Aorta (tissue), 5 donors: ENCODE measurements around the gene RER1. TPM values are rescaled to one million over a fixed set of nuclear protein-coding genes. Genes with fewer than 3 reads are reported as not detected.

Experiments
- ATAC-seq: fragments of 200-7000 bp; cut with Tn5 transposase; one replicate; pipeline ENCODE4 v1.9.1; 2022; ENCODE audit warnings: moderate library complexity; ENCODE audit not compliant: low FRiP score
- DNase-seq, 2 donors: peaks; one replicate each; pipeline ENCODE4 v3.0.0-alpha.2; 2020
- H3K27ac ChIP-seq, 2 donors: one replicate each; pipeline ENCODE4 v1.5.1; 2013; ENCODE audit warnings: low read length in 2 of 2, mild to moderate bottlenecking in 2 of 2, moderate library complexity in 2 of 2, control low read depth in 1 of 2, inconsistent platforms in 1 of 2, low read depth in 1 of 2
- H3K27me3 ChIP-seq, 2 donors: one replicate each; pipeline ENCODE4 v1.6.1; 2013; ENCODE audit warnings: control low read depth in 1 of 2, low read length in 1 of 2, mild to moderate bottlenecking in 1 of 2, moderate library complexity in 1 of 2; ENCODE audit not compliant: insufficient read depth in 2 of 2, control insufficient read depth in 1 of 2
- H3K36me3 ChIP-seq, 2 donors: one replicate each; pipeline ENCODE4 v1.6.1; 2013; ENCODE audit warnings: control low read depth in 1 of 2, low read length in 1 of 2, mild to moderate bottlenecking in 1 of 2; ENCODE audit not compliant: insufficient read depth in 2 of 2, control insufficient read depth in 1 of 2
- H3K4me1 ChIP-seq, 2 donors: one replicate each; pipeline ENCODE4 v1.6.1; 2013; ENCODE audit warnings: low read length in 2 of 2, control low read depth in 1 of 2, mild to moderate bottlenecking in 1 of 2, moderate library complexity in 1 of 2; ENCODE audit not compliant: insufficient read depth in 2 of 2, control insufficient read depth in 1 of 2
- H3K4me3 ChIP-seq, 2 donors: one replicate each; pipeline ENCODE4 v1.5.1; 2013; ENCODE audit warnings: low read length in 2 of 2, control low read depth in 1 of 2, mild to moderate bottlenecking in 1 of 2
- H3K9me3 ChIP-seq: one replicate; pipeline ENCODE4 v1.6.1; 2013; ENCODE audit warnings: mild to moderate bottlenecking, low read length; ENCODE audit not compliant: control insufficient read depth
- WGBS, 2 donors: extraction: QIAGEN DNeasy Blood & Tissue Kit; methylation state at CpG; one replicate each; pipeline ENCODE4 v1.1.7; 2013; 5-methylcytosine and 5-hydroxymethylcytosine counted together
- intact Hi-C, 2 donors: fragments of 100-400 bp; cut with DNase I; formaldehyde crosslinking; loops; one replicate each; pipeline versions ENCODE4 v1.14.2 to v1.15.0; 2022
- polyA plus RNA-seq, 2 donors: library from polyadenylated mRNA; stranded (reverse); fragments of 200-250 nt; gene quantifications; one replicate each; pipeline ENCODE4 v1.2.3, GENCODE V29; 2013
- total RNA-seq, 2 donors: library from RNA; stranded (reverse); fragmentation: NEBNext Ultra II Directional; extraction: Animal tissue kit (Norgen Biotek cat#: 25700); gene quantifications; one replicate each; pipeline ENCODE4 v1.2.1, GENCODE V29; 2021
- donor health status: healthy with polysubstance abuse.
- donor health status: Bipolar disorder and iron deficiency.
- donor health status: DM: no; HTN: no; CAD: no.
- donor health status: DM: no; HTN: no; CAD: no.
- donor health status: DM: yes; HTN: yes; CAD: no.

The RER1 gene
- total and polyA plus RNA-seq, 4 donors, result 41.1 to 99.8 (median 83.4) TPM

GRCh38 chr1:2384941-2385481, 6.6 kb upstream of the RER1 start:
- DNase-seq, result peak; percentile 45 to 71
- WGBS, 2 donors, result 63 to 76% methylated on average over 41 of the region's 41 CpGs
- intact Hi-C loops, result loop anchor here (5.0 kb wide), 2 partner anchors 63 to 73 kb away; no protein-coding TSS in a partner anchor

DNA sequence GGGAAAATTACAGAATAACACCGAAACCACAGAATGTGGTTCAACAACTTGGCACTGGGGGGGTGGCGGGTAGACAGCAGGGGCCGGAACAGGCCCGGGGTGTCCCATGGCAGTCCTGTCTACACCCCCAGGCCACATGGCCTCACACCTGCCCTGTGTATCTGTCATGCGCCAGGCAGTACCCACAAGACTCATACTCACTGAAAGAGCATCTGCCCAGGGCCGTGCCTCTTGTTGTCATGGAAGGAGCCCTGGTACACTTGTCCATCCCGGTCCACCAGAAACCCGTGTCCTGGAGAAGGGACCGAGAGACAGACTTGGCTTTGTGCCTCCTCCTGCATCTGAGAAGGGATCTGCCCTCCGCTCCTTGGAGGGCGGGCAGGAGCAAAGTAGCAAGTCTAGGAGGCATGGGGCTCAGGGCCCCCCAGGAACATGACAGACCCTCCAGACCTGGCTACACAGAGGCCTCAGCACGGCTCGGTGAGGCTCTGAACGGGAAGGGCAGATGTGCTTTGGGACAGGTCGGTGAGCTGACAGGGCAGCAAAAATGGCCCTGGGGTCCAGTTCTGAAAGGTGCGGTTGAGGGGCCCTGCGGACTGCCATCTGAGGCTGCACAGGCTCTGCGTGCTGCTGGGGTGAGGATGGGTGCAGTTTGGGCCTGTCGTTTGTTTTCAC, 5.9 kb upstream of the RER1 start:
- WGBS, 2 donors, result 91 to 93% methylated on average over 19 of the region's 19 CpGs
- Histone ChIP-seq H3K27me3 (no peaks in the 10 kb centered on the region), H3K36me3 (no peaks in the 10 kb centered on the region), H3K4me3 (no peak overlapping the region), H3K4me1 (no peaks in the 10 kb centered on the region), H3K27ac (no peak overlapping the region), H3K9me3 (no peaks in the 10 kb centered on the region)
- ATAC-seq, result no peak
- peak; percentile 39 to 59 for DNase-seq
- intact Hi-C loops, result no loop called here

More at GRCh38 chr1:2384941-2385481, 6.6 kb upstream of the RER1 start:
- Histone ChIP-seq H3K27me3 (no peaks in the 10 kb centered on the region), H3K9me3 (no peaks in the 10 kb centered on the region), H3K4me3 (no peak overlapping the region), H3K4me1 (no peaks in the 10 kb centered on the region), H3K36me3 (no peaks in the 10 kb centered on the region), H3K27ac (no peak overlapping the region)
- ATAC-seq, result no peak

- intact Hi-C loops, result no loop called here
- Histone ChIP-seq H3K9me3 (no peaks in the 10 kb centered on the region), H3K27ac (no peak overlapping the region), H3K27me3 (no peaks in the 10 kb centered on the region), H3K4me1 (no peaks in the 10 kb centered on the region), H3K4me3 (no peak overlapping the region), H3K36me3 (no peaks in the 10 kb centered on the region)
- 92 to 95% methylated on average over 30 of the region's 30 CpGs for WGBS, 2 donors
- ATAC-seq, result no peak
- peak; percentile 37 to 62 for DNase-seq
Measured at GRCh38 chr1:2386636-2387611, 4.7 kb upstream of the RER1 start.

DNA sequence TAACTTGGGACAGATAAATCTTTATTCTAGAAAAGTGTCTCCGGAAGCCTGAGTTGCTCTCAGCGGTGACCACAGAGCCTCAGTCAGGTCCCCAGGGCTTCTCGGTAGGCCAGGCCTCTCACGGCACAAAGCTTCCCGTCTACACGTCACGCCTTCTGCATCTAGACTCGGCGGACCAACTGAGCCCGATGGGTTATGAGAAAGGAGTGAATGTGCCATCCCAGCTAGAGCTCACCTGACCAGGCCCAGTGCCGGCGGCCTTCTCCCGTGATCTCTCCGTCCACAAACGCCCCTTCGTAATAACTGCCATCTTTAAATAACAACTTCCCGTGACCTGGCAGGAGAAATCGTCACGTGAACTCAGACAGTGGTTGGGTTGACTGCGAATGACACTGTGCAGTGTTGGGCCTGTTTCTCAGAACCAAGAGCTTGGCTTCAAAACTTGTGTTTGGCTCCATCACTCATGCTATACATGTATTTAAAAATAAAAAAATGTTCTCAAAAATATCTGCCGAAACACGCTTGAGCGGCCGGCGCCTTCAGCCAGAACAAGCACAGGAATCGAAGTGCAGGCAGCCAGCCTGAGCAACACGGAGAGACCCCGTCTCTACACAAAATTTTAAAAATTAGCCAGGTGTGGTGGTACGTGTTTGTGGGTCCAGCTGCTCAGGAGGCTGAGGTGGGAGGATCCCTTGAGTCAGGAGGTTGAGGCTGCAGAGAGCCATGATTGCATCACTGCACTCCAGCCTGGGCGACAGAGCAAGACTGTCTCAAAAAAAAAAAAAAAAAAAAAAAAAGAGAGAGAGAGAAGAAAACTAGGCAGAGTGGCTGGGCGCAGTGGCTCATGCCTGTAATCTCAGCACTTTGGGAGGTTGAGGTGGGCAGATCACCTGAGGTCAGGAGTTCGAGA, 3.4 kb upstream of the RER1 start:
- no peaks in the 10 kb centered on the region for H3K27me3 ChIP-seq
- WGBS, 2 donors, result 91 to 94% methylated on average over 32 of the region's 32 CpGs
- H3K36me3 ChIP-seq, result no peaks in the 10 kb centered on the region
- peak; percentile 30 to 73 for DNase-seq
- no peak for ATAC-seq
- intact Hi-C loops, result no loop called here
- H3K9me3 ChIP-seq, result no peaks in the 10 kb centered on the region
- H3K27ac ChIP-seq, result no peak overlapping the region
- no peak overlapping the region for H3K4me3 ChIP-seq
- H3K4me1 ChIP-seq, result no peaks in the 10 kb centered on the region

DNA sequence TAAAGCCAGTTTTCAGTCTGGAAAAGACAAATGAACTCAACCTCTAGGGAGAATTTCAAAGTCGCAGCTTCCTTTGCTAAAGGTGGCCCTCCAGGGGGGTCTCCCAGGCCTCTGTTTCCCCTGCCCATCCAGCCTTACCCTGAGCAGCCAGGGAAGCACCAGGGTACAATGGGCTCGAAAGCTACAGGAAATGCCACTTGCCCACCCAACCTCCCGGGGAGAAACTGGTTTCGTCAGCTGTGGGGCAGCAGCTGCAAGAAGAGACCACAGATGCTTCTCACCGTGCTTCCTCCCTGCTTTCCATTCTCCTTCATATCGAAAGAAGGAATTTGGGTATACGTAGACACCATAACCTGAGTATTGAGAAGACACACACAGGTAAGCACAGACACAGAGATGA, 2.0 kb upstream of the RER1 start:
- H3K27ac ChIP-seq, result no peak overlapping the region
- H3K9me3 ChIP-seq, result no peaks in the 10 kb centered on the region
- H3K36me3 ChIP-seq, result peaks cover 0 to 2% of the 10 kb centered on the region in 2 donors
- H3K4me3 ChIP-seq, result no peak overlapping the region
- WGBS, 2 donors, result 90 to 92% methylated on average over 7 of the region's 7 CpGs
- no peaks in the 10 kb centered on the region for H3K4me1 ChIP-seq
- ATAC-seq, result no peak
- H3K27me3 ChIP-seq, result no peaks in the 10 kb centered on the region
- DNase-seq, result peak in 1 of 2 donors; percentile 26
- intact Hi-C loops, result no loop called here

DNA sequence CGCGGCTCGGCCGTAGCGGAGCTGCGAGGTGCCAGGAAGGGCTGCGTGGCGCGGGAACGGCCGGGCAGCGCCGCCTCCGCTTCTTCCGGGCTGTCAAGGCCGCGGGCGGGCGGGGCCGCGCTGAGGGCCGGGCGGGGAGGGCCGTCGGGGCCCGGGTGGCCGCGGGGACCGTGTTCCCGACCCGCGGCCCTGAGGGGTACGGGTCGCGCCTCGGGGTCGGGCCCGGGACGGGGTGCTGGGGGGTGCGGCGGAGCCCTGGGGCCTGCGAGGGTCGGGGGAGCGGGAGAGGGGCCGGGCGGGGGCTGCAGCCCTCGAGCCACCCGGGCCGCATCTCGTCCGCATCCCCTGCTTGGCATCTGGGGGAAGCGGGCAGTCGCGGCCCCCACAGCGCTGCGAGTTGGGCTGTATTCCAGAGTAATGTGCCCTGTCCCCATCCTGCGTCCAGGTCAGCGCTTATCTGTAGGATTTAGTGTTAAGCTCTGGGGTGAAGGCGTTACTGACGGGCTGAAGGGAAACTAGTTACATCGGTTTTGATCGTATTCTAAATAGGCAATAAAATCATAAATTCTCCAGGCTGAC, 379 bp downstream of the RER1 start:
- ATAC-seq (peak; percentile 5), DNase-seq (no peak)
- Histone ChIP-seq H3K4me3 (peak overlapping the region; percentile 92 to 95), H3K4me1 (no peaks in the 10 kb centered on the region), H3K36me3 (peaks cover 0 to 2% of the 10 kb centered on the region in 2 donors), H3K27ac (peak overlapping the region; percentile 6 to 59), H3K9me3 (no peaks in the 10 kb centered on the region), H3K27me3 (no peaks in the 10 kb centered on the region)
- WGBS, 2 donors, result 0 to 1% methylated on average over 18 to 62 of the region's 62 CpGs
- intact Hi-C loops, result no loop called here

- Histone ChIP-seq H3K4me1 (no peaks in the 10 kb centered on the region), H3K27ac (no peak overlapping the region), H3K36me3 (peaks cover 0 to 4% of the 10 kb centered on the region in 2 donors), H3K9me3 (no peaks in the 10 kb centered on the region), H3K27me3 (no peaks in the 10 kb centered on the region), H3K4me3 (peak overlapping the region in 1 of 2 donors; percentile 92)
- 43 to 49% methylated on average over 16 of the region's 16 CpGs for WGBS, 2 donors
- no peak for DNase-seq
- intact Hi-C loops, result no loop called here
- ATAC-seq, result no peak
Measured at GRCh38 chr1:2392686-2393085, 1.0 kb downstream of the RER1 start.

DNA sequence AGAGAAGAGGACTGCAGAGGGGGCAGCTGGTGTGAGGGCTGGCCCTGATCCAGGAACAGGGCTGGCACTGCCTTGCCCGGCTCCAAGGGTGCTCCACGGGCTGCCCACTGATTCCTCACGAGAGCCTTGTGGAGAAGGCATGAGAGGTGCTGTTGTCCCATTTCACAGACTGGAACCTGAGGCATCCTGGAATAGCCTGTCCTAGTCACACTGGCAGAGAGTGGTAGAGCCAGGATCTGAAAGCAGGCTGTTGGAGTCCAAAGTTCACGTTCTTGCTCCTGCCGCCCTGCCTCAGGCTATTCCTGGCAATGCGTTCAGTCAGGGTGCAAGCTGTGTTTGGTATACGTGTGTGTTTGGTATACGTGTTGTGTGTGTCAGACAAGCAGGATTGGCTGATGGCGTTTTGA, 1.8 kb downstream of the RER1 start:
- H3K9me3 ChIP-seq, result no peaks in the 10 kb centered on the region
- intact Hi-C loops, result no loop called here
- 58 to 61% methylated on average over 9 of the region's 9 CpGs for WGBS, 2 donors
- DNase-seq, result no peak
- no peaks in the 10 kb centered on the region for H3K27me3 ChIP-seq
- H3K27ac ChIP-seq, result no peak overlapping the region
- H3K4me3 ChIP-seq, result no peak overlapping the region
- peaks cover 0 to 6% of the 10 kb centered on the region in 2 donors for H3K36me3 ChIP-seq
- no peak for ATAC-seq
- H3K4me1 ChIP-seq, result no peaks in the 10 kb centered on the region
